Mesendoderm (in vitro differentiated cells): ENCODE results near the gene SERPINA1.
"Not testable (repeated sequence)": the region's sequence is repeated elsewhere in the genome, so short reads cannot be mapped to it uniquely, and the experiment has no call there.

Source experiments
- DNase-seq: peaks from one replicate; pipeline ENCODE4 v3.0.0; 2013
- H2AK5ac ChIP-seq: 2 replicates; pipeline ENCODE4 v1.6.1; 2013; ENCODE audit warnings: low read length, inconsistent platforms
- H2BK120ac ChIP-seq: 2 replicates; pipeline ENCODE4 v1.6.1; 2013; ENCODE audit warnings: low read depth, mild to moderate bottlenecking, low read length, moderate library complexity, mixed read lengths
- H2BK15ac ChIP-seq: replicated peaks from 2 replicates; pipeline ENCODE4 v1.6.1; 2013; ENCODE audit warnings: low read depth, mild to moderate bottlenecking, moderate library complexity
- H2BK5ac ChIP-seq: 2 replicates; pipeline ENCODE4 v1.6.1; 2013; ENCODE audit warnings: low read length, inconsistent platforms
- H3K18ac ChIP-seq: 2 replicates; pipeline ENCODE4 v1.6.1; 2013; ENCODE audit warnings: mild to moderate bottlenecking, low read length, mixed read lengths
- H3K23ac ChIP-seq: one replicate; pipeline ENCODE4 v1.6.1; 2013; ENCODE audit warnings: low read length
- H3K27ac ChIP-seq: 2 replicates; pipeline ENCODE4 v1.5.1; 2013; ENCODE audit warnings: low read depth, mild to moderate bottlenecking, inconsistent platforms, low read length, moderate library complexity
- H3K27me3 ChIP-seq: 2 replicates; pipeline ENCODE4 v1.6.1; 2013; ENCODE audit warnings: low read length, control low read depth, mild to moderate bottlenecking, inconsistent platforms; ENCODE audit not compliant: insufficient read depth, poor library complexity
- H3K36me3 ChIP-seq: 2 replicates; pipeline ENCODE4 v1.6.1; 2013; ENCODE audit warnings: low read length, inconsistent platforms; ENCODE audit not compliant: control insufficient read depth, insufficient read depth
- H3K4ac ChIP-seq: one replicate; pipeline ENCODE4 v1.6.1; 2013; ENCODE audit warnings: low read depth, mild to moderate bottlenecking, low read length, moderate library complexity
- H3K4me1 ChIP-seq: 2 replicates; pipeline ENCODE4 v1.6.1; 2013; ENCODE audit warnings: low read depth, low read length, inconsistent platforms; ENCODE audit not compliant: control insufficient read depth
- H3K4me2 ChIP-seq: 2 replicates; pipeline ENCODE4 v1.6.1; 2013; ENCODE audit warnings: low read length
- H3K4me3 ChIP-seq: 2 replicates; pipeline ENCODE4 v1.5.1; 2013; ENCODE audit warnings: mild to moderate bottlenecking, low read length
- H3K56ac ChIP-seq: one replicate; pipeline ENCODE4 v1.6.1; 2013; ENCODE audit warnings: low read length
- H3K79me1 ChIP-seq: 2 replicates; pipeline ENCODE4 v1.6.1; 2013; ENCODE audit warnings: low read length, inconsistent platforms
- H3K79me2 ChIP-seq: 2 replicates; pipeline ENCODE4 v1.6.1; 2013; ENCODE audit warnings: mild to moderate bottlenecking, low read length; ENCODE audit not compliant: control insufficient read depth, insufficient read depth
- H3K9ac ChIP-seq: 2 replicates; pipeline ENCODE4 v1.6.1; 2013; ENCODE audit warnings: low read length, inconsistent platforms
- H4K5ac ChIP-seq: one replicate; pipeline ENCODE4 v1.6.1; 2013; ENCODE audit warnings: low read length
- H4K8ac ChIP-seq: one replicate; pipeline ENCODE4 v1.6.1; 2013; ENCODE audit warnings: low read depth, mild to moderate bottlenecking, control low read depth, low read length, moderate library complexity
- WGBS: extraction: QIAGEN DNeasy Blood & Tissue Kit; methylation state at CpG from one replicate; pipeline ENCODE4 v1.1.7; 2013; ENCODE audit warnings: low lambda C conversion rate, missing lambda C conversion rate; ENCODE audit not compliant: insufficient coverage; ENCODE audit errors: extremely low coverage; 5-methylcytosine and 5-hydroxymethylcytosine counted together

The SERPINA1 gene

DNA sequence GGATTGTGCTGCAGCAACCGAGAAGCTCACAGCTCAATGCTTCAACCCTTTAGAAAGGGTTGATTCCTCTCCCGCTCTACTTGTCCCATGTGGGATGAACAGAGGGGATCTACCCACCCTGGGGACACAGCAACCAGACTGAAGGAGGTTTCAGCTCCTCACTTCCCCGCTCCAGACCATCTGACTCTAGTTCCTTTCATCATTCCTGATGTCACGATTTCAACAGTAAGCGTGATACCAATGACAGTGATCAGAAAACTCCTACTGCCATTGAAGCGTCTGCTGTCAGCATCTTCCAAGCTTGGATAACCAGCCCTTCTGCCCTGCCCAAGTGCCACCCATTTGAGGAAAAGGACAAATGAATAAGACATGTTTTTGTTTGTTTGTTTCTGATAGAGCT is 14.3 kb downstream of the SERPINA1 start:
- H4K5ac ChIP-seq = no peak overlapping the region
- no peak overlapping the region for H3K23ac ChIP-seq
- no peak overlapping the region for H2BK5ac ChIP-seq
- no peak overlapping the region for H3K4me3 ChIP-seq
- H3K27me3 ChIP-seq = no peaks in the 10 kb centered on the region
- no peak overlapping the region for H2BK120ac ChIP-seq
- no peak overlapping the region for H3K4me2 ChIP-seq
- peaks cover 3% of the 10 kb centered on the region for H3K4me1 ChIP-seq
- WGBS = no CpG with 5 or more reads among the region's 6 CpGs
- no peaks in the 10 kb centered on the region for H3K36me3 ChIP-seq
- no peak overlapping the region for H3K4ac ChIP-seq
- DNase-seq = no peak
- no peak overlapping the region for H3K56ac ChIP-seq
- no peaks in the 10 kb centered on the region for H3K79me2 ChIP-seq
- H2BK15ac ChIP-seq = no peak overlapping the region
- no peak overlapping the region for H4K8ac ChIP-seq
- no peak overlapping the region for H2AK5ac ChIP-seq
- no peaks in the 10 kb centered on the region for H3K79me1 ChIP-seq
- H3K9ac ChIP-seq = no peak overlapping the region
- no peak overlapping the region for H3K18ac ChIP-seq
- no peak overlapping the region for H3K27ac ChIP-seq

DNA sequence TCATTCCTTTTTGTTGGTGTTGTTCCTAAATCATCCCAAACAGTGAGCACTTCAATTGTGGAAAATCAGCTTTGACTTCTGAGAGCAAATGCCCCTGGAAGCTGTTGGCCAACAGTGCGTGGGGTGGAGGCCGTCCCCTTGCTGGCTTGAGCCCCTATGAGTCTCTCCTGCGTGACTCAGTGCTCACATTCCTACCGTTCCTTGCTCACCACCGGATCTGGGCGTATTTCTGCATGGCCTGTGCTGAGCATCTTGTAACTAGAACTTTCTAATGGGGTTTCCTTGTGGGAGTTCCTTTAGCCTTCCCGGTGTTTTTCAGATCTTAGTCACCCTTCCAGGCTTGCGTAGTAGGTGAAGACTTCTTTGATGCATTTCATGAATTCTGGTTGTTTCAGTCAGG is 14.7 kb downstream of the SERPINA1 start:
- Histone ChIP-seq H3K36me3 (no peaks in the 10 kb centered on the region), H3K79me2 (no peaks in the 10 kb centered on the region), H2BK5ac (no peak overlapping the region), H3K27ac (no peak overlapping the region), H3K4ac (no peak overlapping the region), H3K79me1 (no peaks in the 10 kb centered on the region), H3K56ac (no peak overlapping the region), H4K8ac (no peak overlapping the region), H2BK120ac (no peak overlapping the region), H4K5ac (no peak overlapping the region), H2AK5ac (no peak overlapping the region), H3K27me3 (no peaks in the 10 kb centered on the region), H3K18ac (no peak overlapping the region), H2BK15ac (no peak overlapping the region), H3K4me1 (peaks cover 3% of the 10 kb centered on the region), H3K9ac (no peak overlapping the region), H3K23ac (no peak overlapping the region), H3K4me2 (no peak overlapping the region), H3K4me3 (no peak overlapping the region)
- no CpG with 5 or more reads among the region's 8 CpGs for WGBS
- no peak for DNase-seq

DNA sequence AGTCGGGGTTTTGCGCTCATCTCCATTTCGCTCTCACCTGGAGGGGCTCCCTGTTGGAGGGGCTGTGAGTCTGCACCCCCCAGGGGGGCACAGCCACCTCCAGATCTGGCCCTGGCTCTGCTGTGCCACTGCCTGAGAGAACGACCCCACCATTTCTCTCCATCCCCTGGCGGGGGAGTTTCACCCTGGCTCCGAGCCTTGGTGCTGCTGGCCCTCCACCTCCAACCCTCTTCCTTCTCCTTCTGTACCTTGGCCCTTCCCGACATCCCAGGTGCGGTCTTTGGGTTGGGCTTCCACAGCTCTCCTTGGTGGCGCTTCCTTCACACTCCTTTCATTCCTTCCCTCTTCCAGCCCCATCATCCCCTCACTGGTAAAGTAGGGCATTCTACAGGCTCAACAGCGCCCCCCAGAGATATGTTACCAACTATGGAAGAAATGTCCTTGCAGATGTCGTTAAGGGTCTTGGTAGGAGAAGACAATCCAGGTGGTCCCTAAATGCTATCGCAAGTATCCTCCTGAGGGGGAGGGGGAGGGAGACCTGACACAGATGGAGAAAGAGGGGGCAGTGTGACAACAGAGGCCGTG is 16.3 kb downstream of the SERPINA1 start:
- H2AK5ac ChIP-seq = no peak overlapping the region
- H3K4me2 ChIP-seq = no peak overlapping the region
- no peak overlapping the region for H2BK15ac ChIP-seq
- no peak overlapping the region for H3K27ac ChIP-seq
- H3K4me1 ChIP-seq = peaks cover 3% of the 10 kb centered on the region
- H4K8ac ChIP-seq = no peak overlapping the region
- H3K23ac ChIP-seq = no peak overlapping the region
- no peak overlapping the region for H2BK5ac ChIP-seq
- no peak overlapping the region for H3K4me3 ChIP-seq
- no peak overlapping the region for H4K5ac ChIP-seq
- H3K36me3 ChIP-seq = no peaks in the 10 kb centered on the region
- no peak overlapping the region for H3K4ac ChIP-seq
- no CpG with 5 or more reads among the region's 13 CpGs for WGBS
- no peak overlapping the region for H2BK120ac ChIP-seq
- H3K79me2 ChIP-seq = no peaks in the 10 kb centered on the region
- DNase-seq = peak; percentile 58
- no peaks in the 10 kb centered on the region for H3K79me1 ChIP-seq
- H3K27me3 ChIP-seq = no peaks in the 10 kb centered on the region
- H3K9ac ChIP-seq = no peak overlapping the region
- no peak overlapping the region for H3K18ac ChIP-seq
- no peak overlapping the region for H3K56ac ChIP-seq

DNA sequence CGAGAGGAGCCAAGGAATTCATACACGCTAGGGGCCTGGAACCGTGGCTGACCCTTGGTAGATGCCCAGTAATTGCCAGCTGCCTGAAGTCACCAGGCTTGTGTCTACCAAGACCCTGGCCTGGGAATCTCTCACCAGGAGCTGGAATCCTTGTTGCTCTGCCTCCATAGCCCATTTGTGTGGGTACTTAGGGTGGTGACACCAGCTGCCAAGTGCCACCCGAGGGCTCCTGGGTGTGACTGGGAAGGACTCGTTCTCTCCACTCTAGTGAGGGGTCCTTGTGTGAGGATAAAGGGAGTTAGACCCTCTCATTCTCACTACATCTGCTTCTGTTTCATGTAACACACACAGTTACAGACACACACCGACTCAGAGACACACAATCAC is 17.9 kb downstream of the SERPINA1 start:
- peaks cover 3% of the 10 kb centered on the region for H3K4me1 ChIP-seq
- H3K36me3 ChIP-seq = no peaks in the 10 kb centered on the region
- H3K9ac ChIP-seq = no peak overlapping the region
- no peak overlapping the region for H2BK15ac ChIP-seq
- H2BK120ac ChIP-seq = no peak overlapping the region
- H4K8ac ChIP-seq = no peak overlapping the region
- no peak overlapping the region for H3K27ac ChIP-seq
- DNase-seq = no peak
- no peaks in the 10 kb centered on the region for H3K79me2 ChIP-seq
- H3K4me3 ChIP-seq = no peak overlapping the region
- no peak overlapping the region for H3K18ac ChIP-seq
- H3K56ac ChIP-seq = no peak overlapping the region
- H3K4me2 ChIP-seq = no peak overlapping the region
- H3K4ac ChIP-seq = no peak overlapping the region
- H3K23ac ChIP-seq = no peak overlapping the region
- H4K5ac ChIP-seq = no peak overlapping the region
- WGBS = no CpG with 5 or more reads among the region's 6 CpGs
- H3K79me1 ChIP-seq = no peaks in the 10 kb centered on the region
- no peak overlapping the region for H2BK5ac ChIP-seq
- no peak overlapping the region for H2AK5ac ChIP-seq
- H3K27me3 ChIP-seq = no peaks in the 10 kb centered on the region

DNA sequence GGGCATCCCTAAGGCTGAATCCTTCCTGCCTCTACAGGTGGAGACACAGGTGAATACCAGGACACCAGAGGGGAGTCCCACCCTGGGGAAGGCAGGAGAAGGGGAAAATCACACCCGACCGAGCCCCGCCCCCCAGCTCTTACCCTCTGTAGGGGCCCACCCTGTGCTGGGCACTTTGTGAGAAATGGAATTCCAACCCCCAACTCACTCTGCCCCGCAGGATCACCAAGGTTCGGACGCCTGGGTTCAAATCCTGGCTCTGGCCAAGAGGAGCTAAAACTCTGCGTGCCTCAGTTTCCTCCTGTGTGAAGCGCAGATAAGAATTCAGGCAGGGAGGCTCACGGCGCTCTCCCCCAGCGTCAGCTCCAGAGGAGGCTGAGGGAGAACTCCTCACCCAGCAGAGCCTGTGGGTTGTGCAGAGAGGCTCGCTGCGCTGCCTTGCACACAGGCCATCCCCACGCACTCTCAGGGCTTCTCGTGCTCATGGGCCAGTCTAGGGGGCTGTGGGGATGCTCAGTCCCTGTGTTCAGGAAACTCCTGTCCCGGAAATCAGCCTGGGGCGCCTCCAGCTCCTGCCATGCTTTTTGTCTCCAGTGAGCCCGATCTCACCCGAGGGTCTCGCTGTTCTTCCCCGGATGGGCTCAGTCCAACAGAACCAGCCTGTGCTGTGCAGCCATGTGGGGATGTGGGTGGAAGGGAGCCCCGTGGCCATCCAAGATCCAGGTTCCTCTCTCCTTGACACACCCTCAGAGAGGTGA is 18.5 kb downstream of the SERPINA1 start:
- not testable (repeated sequence) for H3K27ac ChIP-seq, H2BK5ac ChIP-seq, H3K79me1 ChIP-seq, H3K9ac ChIP-seq, H3K4me3 ChIP-seq, H4K8ac ChIP-seq, DNase-seq, H3K79me2 ChIP-seq, H3K27me3 ChIP-seq, H2BK120ac ChIP-seq, H3K4me2 ChIP-seq, H2BK15ac ChIP-seq, H3K4me1 ChIP-seq, H3K23ac ChIP-seq, H3K18ac ChIP-seq, H2AK5ac ChIP-seq, H3K4ac ChIP-seq, H3K36me3 ChIP-seq, H4K5ac ChIP-seq, H3K56ac ChIP-seq
- WGBS = no CpG with 5 or more reads among the region's 22 CpGs

DNA sequence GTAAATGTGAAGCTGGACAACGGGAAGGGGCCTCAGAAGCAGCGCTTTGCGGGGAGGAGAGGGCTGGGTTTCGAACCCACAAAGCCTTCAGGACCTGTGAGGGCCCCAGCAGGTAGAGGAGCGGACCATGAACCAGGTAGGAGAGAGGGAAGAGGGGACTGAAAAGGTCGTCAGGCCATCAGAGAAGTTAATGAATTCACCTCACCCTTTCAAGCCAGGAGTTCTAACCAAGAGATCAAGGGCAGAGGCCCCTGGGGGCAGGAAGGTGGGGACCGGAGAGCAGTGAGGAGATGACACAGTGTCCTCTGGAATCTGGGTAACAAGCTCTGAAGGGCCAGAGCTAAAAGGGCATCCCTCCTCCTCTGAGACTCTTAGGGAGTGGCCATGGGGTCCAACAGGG is 19.4 kb downstream of the SERPINA1 start:
- H2BK120ac ChIP-seq = no peak overlapping the region
- H3K79me2 ChIP-seq = no peaks in the 10 kb centered on the region
- H3K4me1 ChIP-seq = no peaks in the 10 kb centered on the region
- no peak overlapping the region for H2BK15ac ChIP-seq
- WGBS = no CpG with 5 or more reads among the region's 7 CpGs
- H3K79me1 ChIP-seq = no peaks in the 10 kb centered on the region
- H3K56ac ChIP-seq = no peak overlapping the region
- no peak overlapping the region for H3K27ac ChIP-seq
- no peak overlapping the region for H3K4me3 ChIP-seq
- no peaks in the 10 kb centered on the region for H3K27me3 ChIP-seq
- H3K4ac ChIP-seq = no peak overlapping the region
- no peaks in the 10 kb centered on the region for H3K36me3 ChIP-seq
- no peak for DNase-seq
- H2BK5ac ChIP-seq = no peak overlapping the region
- H2AK5ac ChIP-seq = no peak overlapping the region
- H4K5ac ChIP-seq = no peak overlapping the region
- no peak overlapping the region for H3K18ac ChIP-seq
- no peak overlapping the region for H3K23ac ChIP-seq
- H3K9ac ChIP-seq = no peak overlapping the region
- H3K4me2 ChIP-seq = no peak overlapping the region
- H4K8ac ChIP-seq = no peak overlapping the region
